Upper lobe of right lung (tissue), 1 donor: ENCODE results near the gene LFNG. TPM values are rescaled to one million over a fixed set of nuclear protein-coding genes. Genes with fewer than 3 reads are reported as not detected.

Experiments
- ATAC-seq: fragments of 200-7000 bp; cut with Tn5 transposase; one replicate; pipeline ENCODE4 v1.9.1; 2020; ENCODE audit warnings: mild to moderate bottlenecking, moderate library complexity
- DNase-seq: peaks from one replicate; pipeline ENCODE4 v3.0.0-alpha.2; 2020
- H3K27ac ChIP-seq: fragments of 200-600 bp; one replicate; pipeline ENCODE4 v1.8.0; 2022
- H3K27me3 ChIP-seq: fragments of 200-600 bp; one replicate; pipeline ENCODE4 v1.8.0; 2022; ENCODE audit warnings: mild to moderate bottlenecking
- H3K36me3 ChIP-seq: fragments of 200-600 bp; one replicate; pipeline ENCODE4 v1.8.0; 2022
- H3K4me1 ChIP-seq: fragments of 200-600 bp; one replicate; pipeline ENCODE4 v1.8.0; 2022
- H3K4me3 ChIP-seq: fragments of 200-600 bp; one replicate; pipeline ENCODE4 v1.8.0; 2022; ENCODE audit warnings: mild to moderate bottlenecking
- H3K9me3 ChIP-seq: fragments of 200-600 bp; one replicate; pipeline ENCODE4 v1.8.0; 2022
- CTCF ChIP-seq: fragments of 200-600 bp; IDR thresholded peaks from one replicate; pipeline ENCODE4 v1.8.0; 2022; ENCODE audit warnings: antibody characterized with exemption
- intact Hi-C: fragments of 100-400 bp; cut with DNase I; formaldehyde crosslinking; loops from one replicate; pipeline ENCODE4 v1.11.0; 2022
- total RNA-seq: library from RNA; stranded (reverse); fragmentation: NEBNext Ultra II Directional; extraction: Animal tissue kit (Norgen Biotek cat#: 25700); gene quantifications from one replicate; pipeline ENCODE4 v1.2.1, GENCODE V29; 2021
- donor health status: DM: no; HTN: yes; CAD: no; lungs with severe emphysema.

Gene LFNG
- total RNA-seq, 1 donor from 2014 or later: 35.4 TPM

DNA sequence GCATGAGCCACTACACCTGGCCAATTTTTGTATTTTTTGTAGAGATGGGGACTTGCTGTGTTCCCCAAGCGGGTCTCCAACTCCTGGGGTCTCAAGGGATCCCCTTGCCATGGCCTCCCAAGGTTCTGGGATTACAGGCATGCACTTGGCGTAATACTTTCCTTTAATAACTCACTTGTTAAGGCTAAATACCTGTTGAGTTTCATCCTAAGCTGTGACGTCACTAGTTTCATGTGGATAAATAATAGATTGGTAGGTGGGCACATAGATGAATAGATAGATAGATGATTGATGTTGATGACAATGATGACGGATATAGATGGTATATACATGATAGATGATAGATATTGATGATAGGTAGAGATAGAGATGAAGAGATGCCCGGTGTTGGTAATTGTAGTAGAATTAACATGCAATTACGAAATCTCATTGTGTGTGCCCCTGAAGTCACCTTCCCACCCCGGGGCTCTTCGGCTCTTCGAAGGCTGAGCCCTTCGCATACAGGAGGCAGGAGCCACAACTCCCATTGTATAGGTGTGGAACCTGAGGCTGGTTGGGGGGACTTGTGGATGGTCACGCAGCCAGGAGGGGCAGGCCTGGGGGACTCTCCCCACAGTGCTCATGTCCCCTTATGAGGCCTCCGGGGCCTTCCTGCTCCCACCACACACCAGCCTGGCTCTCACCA is 45.9 kb upstream of the LFNG start:
- H3K36me3 ChIP-seq: no peaks in the 10 kb centered on the region
- H3K27me3 ChIP-seq: peaks cover 8% of the 10 kb centered on the region
- peaks cover 19% of the 10 kb centered on the region for H3K4me1 ChIP-seq
- intact Hi-C loops: no loop called here
- ATAC-seq (no peak), DNase-seq (no peak)
- no peak for TF ChIP-seq CTCF
- H3K4me3 ChIP-seq: no peak overlapping the region
- no peak overlapping the region for H3K27ac ChIP-seq
- no peaks in the 10 kb centered on the region for H3K9me3 ChIP-seq

GRCh38 chr7:2474224-2474623 is 45.4 kb upstream of the LFNG start:
- intact Hi-C loops: no loop called here

GRCh38 chr7:2474813-2475677 is 44.5 kb upstream of the LFNG start:
- H3K9me3 ChIP-seq: no peaks in the 10 kb centered on the region
- TF ChIP-seq CTCF: no peak
- intact Hi-C loops: no loop called here
- peaks cover 8% of the 10 kb centered on the region for H3K27me3 ChIP-seq
- H3K4me3 ChIP-seq: no peak overlapping the region
- H3K27ac ChIP-seq: no peak overlapping the region
- DNase-seq (peak; percentile 61), ATAC-seq (no peak)
- peaks cover 21% of the 10 kb centered on the region for H3K4me1 ChIP-seq
- H3K36me3 ChIP-seq: no peaks in the 10 kb centered on the region

More at GRCh38 chr7:2474224-2474623, 45.4 kb upstream of the LFNG start:
- DNase-seq (no peak), ATAC-seq (no peak)
- no peak overlapping the region for H3K27ac ChIP-seq
- no peak for TF ChIP-seq CTCF
- H3K36me3 ChIP-seq: no peaks in the 10 kb centered on the region
- no peak overlapping the region for H3K4me3 ChIP-seq
- peaks cover 8% of the 10 kb centered on the region for H3K27me3 ChIP-seq
- H3K4me1 ChIP-seq: peaks cover 21% of the 10 kb centered on the region
- no peaks in the 10 kb centered on the region for H3K9me3 ChIP-seq

GRCh38 chr7:2475678-2476015 is 43.9 kb upstream of the LFNG start:
- Histone ChIP-seq H3K9me3 (no peaks in the 10 kb centered on the region), H3K36me3 (no peaks in the 10 kb centered on the region), H3K27me3 (peaks cover 8% of the 10 kb centered on the region), H3K27ac (no peak overlapping the region), H3K4me3 (no peak overlapping the region), H3K4me1 (peaks cover 21% of the 10 kb centered on the region)
- ATAC-seq: no peak
- intact Hi-C loops: no loop called here
- DNase-seq: peak; percentile 62
- no peak for TF ChIP-seq CTCF

GRCh38 chr7:2476298-2476697 is 43.3 kb upstream of the LFNG start, which contains the start of gene GRIFIN:
TSS of gene GRIFIN (minus strand) at chr7:2476398. CDS start at chr7:2476383, 15 bp downstream.
- Histone ChIP-seq H3K36me3 (no peaks in the 10 kb centered on the region), H3K9me3 (no peaks in the 10 kb centered on the region), H3K4me3 (no peak within 1 kb of the TSS), H3K4me1 (peaks cover 20% of the 10 kb centered on the region), H3K27me3 (peaks cover 8% of the 10 kb centered on the region), H3K27ac (no peak within 1 kb of the TSS)
- intact Hi-C loops: no loop called here
- DNase-seq (no peak), ATAC-seq (no peak)
- no peak for TF ChIP-seq CTCF
